ENCODE measurements around the gene NELL1. TPM values are rescaled to one million over a fixed set of nuclear protein-coding genes. Genes with fewer than 3 reads are reported as not detected.

Gene NELL1
- polyA plus RNA-seq, 2 of the 4 experiments (the other 2 are of a cell fraction) = not detected

GRCh38 chr11:21495879-21496278 is 826.5 kb downstream of the NELL1 start:
- ChIA-PET POLR2A (no interaction called here), CTCF (no interaction called here)
- no peak for FAIRE-seq
- no peak for ATAC-seq
- WGBS (ENCODE audit: missing lambda C conversion rate) = 51% methylated on average over 1 of the region's 1 CpG
- H3K27ac ChIP-seq = no peak overlapping the region
- no peaks in the 10 kb centered on the region for H3K9me3 ChIP-seq
- no peaks in the 10 kb centered on the region for H3K4me1 ChIP-seq
- H3K4me3 ChIP-seq = no peak overlapping the region
- no peak for TF ChIP-seq KDM5A (IDR thresholded peaks at IDR 0.05)
- TF ChIP-seq SMC3 (IDR thresholded peaks at IDR 0.05) = no peak
- TF ChIP-seq, protein P1, sequence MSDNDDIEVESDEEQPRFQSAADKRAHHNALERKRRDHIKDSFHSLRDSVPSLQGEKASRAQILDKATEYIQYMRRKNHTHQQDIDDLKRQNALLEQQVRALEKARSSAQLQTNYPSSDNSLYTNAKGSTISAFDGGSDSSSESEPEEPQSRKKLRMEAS (IDR thresholded peaks at IDR 0.05) = no peak
- TF ChIP-seq ZFP36 (IDR thresholded peaks at IDR 0.05; ENCODE audit: borderline replicate concordance, partially characterized antibody) = no peak
- no peak for TF ChIP-seq HOXB5 (CRISPR knock-in tag; IDR thresholded peaks at IDR 0.05)
- TF ChIP-seq KDM1A (IDR thresholded peaks at IDR 0.05; ENCODE audit: low read depth) = no peak
- TF ChIP-seq RNF2 (IDR thresholded peaks at IDR 0.05; ENCODE audit: borderline replicate concordance, low read depth) = no peak
- no peak for TF ChIP-seq HOXB13 (CRISPR knock-in tag; IDR thresholded peaks at IDR 0.05; ENCODE audit: low read depth)
- no peak for TF ChIP-seq PHF8 (IDR thresholded peaks at IDR 0.05; ENCODE audit: borderline replicate concordance, low read depth)
- TF ChIP-seq HMGXB4 (CRISPR knock-in tag; IDR thresholded peaks at IDR 0.05; ENCODE audit: borderline replicate concordance) = no peak
- TF ChIP-seq, protein P2, sequence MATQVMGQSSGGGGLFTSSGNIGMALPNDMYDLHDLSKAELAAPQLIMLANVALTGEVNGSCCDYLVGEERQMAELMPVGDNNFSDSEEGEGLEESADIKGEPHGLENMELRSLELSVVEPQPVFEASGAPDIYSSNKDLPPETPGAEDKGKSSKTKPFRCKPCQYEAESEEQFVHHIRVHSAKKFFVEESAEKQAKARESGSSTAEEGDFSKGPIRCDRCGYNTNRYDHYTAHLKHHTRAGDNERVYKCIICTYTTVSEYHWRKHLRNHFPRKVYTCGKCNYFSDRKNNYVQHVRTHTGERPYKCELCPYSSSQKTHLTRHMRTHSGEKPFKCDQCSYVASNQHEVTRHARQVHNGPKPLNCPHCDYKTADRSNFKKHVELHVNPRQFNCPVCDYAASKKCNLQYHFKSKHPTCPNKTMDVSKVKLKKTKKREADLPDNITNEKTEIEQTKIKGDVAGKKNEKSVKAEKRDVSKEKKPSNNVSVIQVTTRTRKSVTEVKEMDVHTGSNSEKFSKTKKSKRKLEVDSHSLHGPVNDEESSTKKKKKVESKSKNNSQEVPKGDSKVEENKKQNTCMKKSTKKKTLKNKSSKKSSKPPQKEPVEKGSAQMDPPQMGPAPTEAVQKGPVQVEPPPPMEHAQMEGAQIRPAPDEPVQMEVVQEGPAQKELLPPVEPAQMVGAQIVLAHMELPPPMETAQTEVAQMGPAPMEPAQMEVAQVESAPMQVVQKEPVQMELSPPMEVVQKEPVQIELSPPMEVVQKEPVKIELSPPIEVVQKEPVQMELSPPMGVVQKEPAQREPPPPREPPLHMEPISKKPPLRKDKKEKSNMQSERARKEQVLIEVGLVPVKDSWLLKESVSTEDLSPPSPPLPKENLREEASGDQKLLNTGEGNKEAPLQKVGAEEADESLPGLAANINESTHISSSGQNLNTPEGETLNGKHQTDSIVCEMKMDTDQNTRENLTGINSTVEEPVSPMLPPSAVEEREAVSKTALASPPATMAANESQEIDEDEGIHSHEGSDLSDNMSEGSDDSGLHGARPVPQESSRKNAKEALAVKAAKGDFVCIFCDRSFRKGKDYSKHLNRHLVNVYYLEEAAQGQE (IDR thresholded peaks at IDR 0.05) = no peak
- no peak for TF ChIP-seq ZC3H11A (IDR thresholded peaks at IDR 0.05)
- H3K4me2 ChIP-seq = no peak overlapping the region
- no peak for DNase-seq (ENCODE audit: low read depth in 1 of 2, low spot score in 1 of 2)

- no peak for FAIRE-seq
These were observed 831.9 kb downstream of the NELL1 start for GRCh38 chr11:21501245-21501644.

DNA sequence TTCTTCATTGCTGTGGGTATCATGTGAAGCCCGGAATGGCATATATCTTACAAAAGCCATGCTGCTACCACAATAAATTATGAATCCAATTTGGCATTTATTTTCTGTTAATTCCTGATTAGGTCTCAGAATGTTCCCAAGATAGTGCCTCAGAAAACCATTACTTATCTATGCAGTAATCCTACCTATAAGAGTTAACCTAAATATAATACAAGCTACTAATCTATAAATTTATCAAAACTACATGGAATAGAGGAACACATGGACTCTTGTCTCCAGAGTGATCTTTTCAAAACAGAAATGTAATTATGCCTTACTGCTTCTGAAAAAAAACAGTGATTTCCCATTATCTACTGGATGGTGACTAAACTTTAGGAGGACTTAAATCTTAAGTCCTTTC is 835.7 kb downstream of the NELL1 start:
- Histone ChIP-seq H3K4me3 (no peak overlapping the region), H3K4me2 (no peak overlapping the region), H3K9me3 (no peaks in the 10 kb centered on the region), H3K27ac (no peak overlapping the region), H3K4me1 (no peaks in the 10 kb centered on the region)
- ChIA-PET POLR2A (no interaction called here), CTCF (no interaction called here)
- ATAC-seq (no peak), DNase-seq (ENCODE audit: low read depth in 1 of 2, low spot score in 1 of 2) (no peak), FAIRE-seq (no peak)
- WGBS (ENCODE audit: missing lambda C conversion rate) = 43% methylated on average over 1 of the region's 1 CpG
- TF ChIP-seq NPAS2 (CRISPR knock-in tag; IDR thresholded peaks at IDR 0.05; ENCODE audit: borderline replicate concordance) (no peak), CBX2 (IDR thresholded peaks at IDR 0.05; ENCODE audit: borderline replicate concordance, low read depth) (no peak), MYC (IDR thresholded peaks at IDR 0.05; ENCODE audit: borderline replicate concordance, low read length) (no peak), KDM5A (IDR thresholded peaks at IDR 0.05) (no peak), JUN (IDR thresholded peaks at IDR 0.05) (no peak), HOXB13 (CRISPR knock-in tag; IDR thresholded peaks at IDR 0.05; ENCODE audit: low read depth) (no peak)
- TF ChIP-seq, protein P3, sequence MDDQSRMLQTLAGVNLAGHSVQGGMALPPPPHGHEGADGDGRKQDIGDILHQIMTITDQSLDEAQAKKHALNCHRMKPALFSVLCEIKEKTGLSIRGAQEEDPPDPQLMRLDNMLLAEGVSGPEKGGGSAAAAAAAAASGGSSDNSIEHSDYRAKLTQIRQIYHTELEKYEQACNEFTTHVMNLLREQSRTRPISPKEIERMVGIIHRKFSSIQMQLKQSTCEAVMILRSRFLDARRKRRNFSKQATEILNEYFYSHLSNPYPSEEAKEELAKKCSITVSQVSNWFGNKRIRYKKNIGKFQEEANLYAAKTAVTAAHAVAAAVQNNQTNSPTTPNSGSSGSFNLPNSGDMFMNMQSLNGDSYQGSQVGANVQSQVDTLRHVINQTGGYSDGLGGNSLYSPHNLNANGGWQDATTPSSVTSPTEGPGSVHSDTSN (IDR thresholded peaks at IDR 0.05) = no peak
- TF ChIP-seq, protein P2 (IDR thresholded peaks at IDR 0.05) = no peak

More at GRCh38 chr11:21501245-21501644, 831.9 kb downstream of the NELL1 start:
- ChIA-PET POLR2A (no interaction called here), CTCF (no interaction called here)
- 22% methylated on average over 1 of the region's 1 CpG for WGBS (ENCODE audit: missing lambda C conversion rate)
- DNase-seq (ENCODE audit: low read depth in 1 of 2, low spot score in 1 of 2) (no peak), ATAC-seq (no peak)
- no peak for TF ChIP-seq ATOH8 (CRISPR knock-in tag; IDR thresholded peaks at IDR 0.05; ENCODE audit: low read depth)
- TF ChIP-seq FOSB (CRISPR knock-in tag; IDR thresholded peaks at IDR 0.05) = no peak
- TF ChIP-seq GATA3 (IDR thresholded peaks at IDR 0.05; ENCODE audit: borderline replicate concordance) = no peak
- TF ChIP-seq ZFP36 (IDR thresholded peaks at IDR 0.05; ENCODE audit: borderline replicate concordance, partially characterized antibody) = no peak
- Histone ChIP-seq H3K4me3 (no peak overlapping the region), H3K9me3 (no peaks in the 10 kb centered on the region), H3K4me2 (no peak overlapping the region), H3K4me1 (no peaks in the 10 kb centered on the region), H3K27ac (no peak overlapping the region)

All from A549 (cell line).